ENCODE data around the gene NOTCH1. TPM values are rescaled to one million over a fixed set of nuclear protein-coding genes. Genes with fewer than 3 reads are reported as not detected.

The NOTCH1 gene
- total RNA-seq, 2 experiments from 2014 or later, result 17.6 to 17.9 TPM

GRCh38 chr9:136565715-136566552 is 20.1 kb upstream of the NOTCH1 start:
- no peak overlapping the region for H2AFZ ChIP-seq (ENCODE audit: low read length)
- BruUV-seq (replicated peaks), result no TSS peak
- no peaks in the 10 kb centered on the region for H3K9me3 ChIP-seq (ENCODE audit: low read length)
- no peak overlapping the region for H3K4me3 ChIP-seq (ENCODE audit: low read depth, low read length, poor library complexity, severe bottlenecking)
- no peaks in the 10 kb centered on the region for H4K20me1 ChIP-seq (ENCODE audit: insufficient read depth, low read length)
- DNase-seq (ENCODE audit: low spot score), result no peak
- no peaks in the 10 kb centered on the region for H3K36me3 ChIP-seq (ENCODE audit: insufficient read depth, low read length)
- intact Hi-C loops (cut with micrococcal nuclease; ENCODE audit: unreplicated experiment), result no loop called here
- CTCF ChIA-PET (ENCODE audit: unreplicated experiment), result no interaction called here
- H3K4me2 ChIP-seq (ENCODE audit: low read length), result no peak overlapping the region
- no peaks in the 10 kb centered on the region for H3K4me1 ChIP-seq (ENCODE audit: insufficient read depth, low read length, poor library complexity, severe bottlenecking)
- TF ChIP-seq EZH2phosphoT487 (IDR thresholded peaks at IDR 0.05; ENCODE audit: borderline replicate concordance, low read depth, low read length) (no peak), CTCF (conservative IDR thresholded peaks at IDR 0.05; ENCODE audit: low read length) (no peak)
- no peaks in the 10 kb centered on the region for H3K9me2 ChIP-seq (ENCODE audit: insufficient read depth, low read length)
- H3K27ac ChIP-seq (ENCODE audit: low read depth, low read length, poor library complexity, severe bottlenecking), result no peak overlapping the region
- no peaks in the 10 kb centered on the region for H3K79me2 ChIP-seq (ENCODE audit: insufficient read depth, low read depth, low read length)
- POLR2A ChIA-PET, result no interaction called here

GRCh38 chr9:136565086-136565714 is 19.4 kb upstream of the NOTCH1 start:
- BruUV-seq (replicated peaks), result no TSS peak
- H4K20me1 ChIP-seq (ENCODE audit: insufficient read depth, low read length), result no peaks in the 10 kb centered on the region
- H3K9me3 ChIP-seq (ENCODE audit: low read length), result no peaks in the 10 kb centered on the region
- H3K4me2 ChIP-seq (ENCODE audit: low read length), result no peak overlapping the region
- no peak for TF ChIP-seq EZH2phosphoT487 (IDR thresholded peaks at IDR 0.05; ENCODE audit: borderline replicate concordance, low read depth, low read length)
- no peaks in the 10 kb centered on the region for H3K9me2 ChIP-seq (ENCODE audit: insufficient read depth, low read length)
- H3K4me3 ChIP-seq (ENCODE audit: low read depth, low read length, poor library complexity, severe bottlenecking), result no peak overlapping the region
- DNase-seq (ENCODE audit: low spot score), result no peak
- intact Hi-C loops (cut with micrococcal nuclease; ENCODE audit: unreplicated experiment), result no loop called here
- H3K27ac ChIP-seq (ENCODE audit: low read depth, low read length, poor library complexity, severe bottlenecking), result no peak overlapping the region
- H2AFZ ChIP-seq (ENCODE audit: low read length), result no peak overlapping the region
- POLR2A ChIA-PET, result no interaction called here
- CTCF ChIA-PET (ENCODE audit: unreplicated experiment), result no interaction called here
- no peaks in the 10 kb centered on the region for H3K4me1 ChIP-seq (ENCODE audit: insufficient read depth, low read length, poor library complexity, severe bottlenecking)
- no peaks in the 10 kb centered on the region for H3K79me2 ChIP-seq (ENCODE audit: insufficient read depth, low read depth, low read length)
- no peaks in the 10 kb centered on the region for H3K36me3 ChIP-seq (ENCODE audit: insufficient read depth, low read length)

- no peak overlapping the region for H3K4me3 ChIP-seq (ENCODE audit: low read depth, low read length, poor library complexity, severe bottlenecking)
- no TSS peak for BruUV-seq (replicated peaks)
- no peaks in the 10 kb centered on the region for H3K4me1 ChIP-seq (ENCODE audit: insufficient read depth, low read length, poor library complexity, severe bottlenecking)
- ChIA-PET POLR2A (no interaction called here), CTCF (ENCODE audit: unreplicated experiment) (no interaction called here)
- H3K27ac ChIP-seq (ENCODE audit: low read depth, low read length, poor library complexity, severe bottlenecking), result no peak overlapping the region
- H3K79me2 ChIP-seq (ENCODE audit: insufficient read depth, low read depth, low read length), result no peaks in the 10 kb centered on the region
- no peaks in the 10 kb centered on the region for H4K20me1 ChIP-seq (ENCODE audit: insufficient read depth, low read length)
- peaks cover 5% of the 10 kb centered on the region for H3K9me3 ChIP-seq (ENCODE audit: low read length)
- no peaks in the 10 kb centered on the region for H3K36me3 ChIP-seq (ENCODE audit: insufficient read depth, low read length)
- H3K9me2 ChIP-seq (ENCODE audit: insufficient read depth, low read length), result no peaks in the 10 kb centered on the region
- DNase-seq (ENCODE audit: low spot score), result no peak
- TF ChIP-seq CTCF (conservative IDR thresholded peaks at IDR 0.05; ENCODE audit: low read length) (no peak), EZH2phosphoT487 (IDR thresholded peaks at IDR 0.05; ENCODE audit: borderline replicate concordance, low read depth, low read length) (no peak)
- intact Hi-C loops (cut with micrococcal nuclease; ENCODE audit: unreplicated experiment), result no loop called here
- no peak overlapping the region for H3K4me2 ChIP-seq (ENCODE audit: low read length)
- H2AFZ ChIP-seq (ENCODE audit: low read length), result no peak overlapping the region
These were observed 18.6 kb upstream of the NOTCH1 start for GRCh38 chr9:136564379-136564988.
